ENCODE data around the gene SUMO3.

DNA sequence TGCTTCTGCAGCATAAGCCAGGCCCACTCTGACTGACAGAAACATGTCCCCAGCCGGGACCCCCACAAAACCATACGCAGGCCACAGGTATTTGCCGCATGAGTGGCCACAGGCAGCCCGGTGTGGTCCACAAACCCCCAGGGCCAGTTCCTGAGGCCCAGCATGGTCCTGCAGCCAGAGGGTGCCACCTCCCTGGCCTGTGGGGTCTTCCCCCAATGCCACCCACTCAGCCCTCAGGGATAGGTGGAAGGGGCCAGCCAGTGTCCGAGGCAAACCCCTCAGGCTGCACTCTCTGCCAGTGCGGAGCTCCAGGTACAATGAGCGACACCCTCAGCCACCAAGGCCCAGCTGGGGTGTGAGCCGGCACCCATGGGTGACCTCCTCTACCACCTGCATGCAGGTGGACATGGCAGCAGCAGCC lies 59.7 kb downstream of the SUMO3 start:
- TF ChIP-seq, protein P1, sequence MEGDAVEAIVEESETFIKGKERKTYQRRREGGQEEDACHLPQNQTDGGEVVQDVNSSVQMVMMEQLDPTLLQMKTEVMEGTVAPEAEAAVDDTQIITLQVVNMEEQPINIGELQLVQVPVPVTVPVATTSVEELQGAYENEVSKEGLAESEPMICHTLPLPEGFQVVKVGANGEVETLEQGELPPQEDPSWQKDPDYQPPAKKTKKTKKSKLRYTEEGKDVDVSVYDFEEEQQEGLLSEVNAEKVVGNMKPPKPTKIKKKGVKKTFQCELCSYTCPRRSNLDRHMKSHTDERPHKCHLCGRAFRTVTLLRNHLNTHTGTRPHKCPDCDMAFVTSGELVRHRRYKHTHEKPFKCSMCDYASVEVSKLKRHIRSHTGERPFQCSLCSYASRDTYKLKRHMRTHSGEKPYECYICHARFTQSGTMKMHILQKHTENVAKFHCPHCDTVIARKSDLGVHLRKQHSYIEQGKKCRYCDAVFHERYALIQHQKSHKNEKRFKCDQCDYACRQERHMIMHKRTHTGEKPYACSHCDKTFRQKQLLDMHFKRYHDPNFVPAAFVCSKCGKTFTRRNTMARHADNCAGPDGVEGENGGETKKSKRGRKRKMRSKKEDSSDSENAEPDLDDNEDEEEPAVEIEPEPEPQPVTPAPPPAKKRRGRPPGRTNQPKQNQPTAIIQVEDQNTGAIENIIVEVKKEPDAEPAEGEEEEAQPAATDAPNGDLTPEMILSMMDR (IDR thresholded peaks at IDR 0.05): no peak
- no peak for TF ChIP-seq EP300 (IDR thresholded peaks at IDR 0.05)

Data from suprapubic skin (tissue), 3 donors.